Fibroblast of lung (primary cell): ENCODE data around the gene NEK6. TPM values are rescaled to one million over a fixed set of nuclear protein-coding genes. Genes with fewer than 3 reads are reported as not detected.

ENCODE experiments used
- DNase-seq, 2 donors: peaks; one replicate each; pipeline versions ENCODE4 v3.0.0 to v3.0.0-alpha.2; 2010; ENCODE audit warnings: low read depth in 2 of 2
- H2AFZ ChIP-seq: 2 replicates; pipeline ENCODE4 v1.5.1; 2012; ENCODE audit warnings: low read length, control low read depth, inconsistent platforms
- H3K27ac ChIP-seq: 2 replicates; pipeline ENCODE4 v1.5.1; 2011; ENCODE audit warnings: low read length, control low read depth; ENCODE audit not compliant: insufficient read depth
- H3K27me3 ChIP-seq: 2 replicates; pipeline ENCODE4 v1.5.1; 2011; ENCODE audit warnings: mild to moderate bottlenecking, low read length; ENCODE audit not compliant: control insufficient read depth, insufficient read depth
- H3K36me3 ChIP-seq: 2 replicates; pipeline ENCODE4 v1.5.1; 2011; ENCODE audit warnings: low read length; ENCODE audit not compliant: control insufficient read depth, insufficient read depth
- H3K4me1 ChIP-seq: 2 replicates; pipeline ENCODE4 v1.5.1; 2011; ENCODE audit warnings: low read length; ENCODE audit not compliant: control insufficient read depth, insufficient read depth; ENCODE audit errors: extremely low read depth
- H3K4me2 ChIP-seq: 2 replicates; pipeline ENCODE4 v1.5.1; 2011; ENCODE audit warnings: low read length, control low read depth; ENCODE audit not compliant: insufficient read depth; ENCODE audit errors: extremely low read depth
- H3K4me3 ChIP-seq, 4 experiments: fragments of 200-600 bp in 1 of 4; sonication (generic) in 1 of 4; replicated peaks in 1 of 4; 2 replicates each; pipeline ENCODE4 v1.5.1; 2011 to 2016; ENCODE audit warnings: low read length in 4 of 4, low read depth in 3 of 4, mild to moderate bottlenecking in 3 of 4, control low read depth in 2 of 4, inconsistent platforms in 1 of 4, mixed read lengths in 1 of 4; ENCODE audit not compliant: insufficient read depth in 1 of 4; ENCODE audit errors: control extremely low read depth in 1 of 4
- H3K79me2 ChIP-seq: 2 replicates; pipeline ENCODE4 v1.5.1; 2012; ENCODE audit warnings: mild to moderate bottlenecking, low read length, inconsistent platforms; ENCODE audit not compliant: control insufficient read depth, insufficient read depth
- H3K9ac ChIP-seq: 2 replicates; pipeline ENCODE4 v1.5.1; 2011; ENCODE audit warnings: mild to moderate bottlenecking, low read length, control low read depth; ENCODE audit not compliant: insufficient read depth
- H3K9me3 ChIP-seq: 2 replicates; pipeline ENCODE4 v1.5.1; 2012; ENCODE audit warnings: low read depth, low read length; ENCODE audit not compliant: control insufficient read depth, insufficient read depth
- H4K20me1 ChIP-seq: 2 replicates; pipeline ENCODE4 v1.5.1; 2011; ENCODE audit warnings: low read length; ENCODE audit not compliant: control insufficient read depth, insufficient read depth; ENCODE audit errors: extremely low read depth
- EZH2 ChIP-seq: IDR thresholded peaks from 2 replicates; pipeline ENCODE4 v1.5.1; 2012; ENCODE audit warnings: low read length, control low read depth, mild to moderate bottlenecking; ENCODE audit errors: missing control alignments
- polyA plus RNA-seq, 2 donors: library from polyadenylated mRNA; depleted of rRNA in 1 of 2; stranded (reverse) in 1 of 2; unstranded in 1 of 2; fragments of >200 nt; gene quantifications; 2 replicates each; pipeline ENCODE4 v1.2.1, GENCODE V29; 2011 to 2012; ENCODE audit warnings: missing spikeins in 1 of 2
- total RNA-seq: library from RNA; depleted of rRNA; stranded (reverse); fragments of >200 nt; gene quantifications from 2 replicates; pipeline ENCODE4 v1.2.1, GENCODE V29; 2014
- TF ChIP-seq, protein P1 (sequence below), 2 donors: IDR thresholded peaks in 1 of 2; conservative IDR thresholded peaks in 1 of 2; 1 replicate in 1 of 2; 2 replicates in 1 of 2; pipeline ENCODE4 v1.5.1; 2011 to 2012; ENCODE audit warnings: low read length in 2 of 2, control low read depth in 1 of 2, inconsistent platforms in 1 of 2, low read depth in 1 of 2, mild to moderate bottlenecking in 1 of 2

Gene NEK6
- total and polyA plus RNA-seq, 2 donors (not counting 1 experiment from before 2014, with no cell fraction given): 71.2 to 71.4 TPM

DNA sequence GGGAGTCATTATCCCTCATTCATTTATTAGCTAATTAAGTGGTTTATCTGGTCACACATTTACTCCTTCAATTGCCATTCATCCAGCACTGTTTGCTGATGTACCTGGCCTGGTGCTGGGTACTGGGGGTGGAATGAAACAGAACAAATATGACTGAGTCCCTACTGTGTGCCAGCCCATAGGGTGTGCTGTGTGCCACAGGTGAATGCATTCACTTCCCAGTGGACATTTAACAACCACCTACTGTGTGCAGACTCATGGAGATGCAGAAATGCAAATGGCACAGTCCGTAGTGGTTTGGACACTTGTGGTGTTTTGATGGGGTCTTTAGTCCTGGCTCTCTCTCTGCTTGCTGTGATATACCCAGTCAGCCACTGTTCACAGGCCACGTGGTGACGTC is 10.5 kb downstream of the NEK6 start:
- no peak overlapping the region for H2AFZ ChIP-seq
- no peak overlapping the region for H3K27ac ChIP-seq
- no peak overlapping the region for H3K4me3 ChIP-seq
- peaks cover 97% of the 10 kb centered on the region for H3K79me2 ChIP-seq
- H3K36me3 ChIP-seq: peaks cover 22% of the 10 kb centered on the region
- no peak overlapping the region for H3K9ac ChIP-seq
- no peak for DNase-seq
- no peak overlapping the region for H3K4me2 ChIP-seq
- H3K4me1 ChIP-seq: peaks cover 8% of the 10 kb centered on the region
- TF ChIP-seq, protein P1, sequence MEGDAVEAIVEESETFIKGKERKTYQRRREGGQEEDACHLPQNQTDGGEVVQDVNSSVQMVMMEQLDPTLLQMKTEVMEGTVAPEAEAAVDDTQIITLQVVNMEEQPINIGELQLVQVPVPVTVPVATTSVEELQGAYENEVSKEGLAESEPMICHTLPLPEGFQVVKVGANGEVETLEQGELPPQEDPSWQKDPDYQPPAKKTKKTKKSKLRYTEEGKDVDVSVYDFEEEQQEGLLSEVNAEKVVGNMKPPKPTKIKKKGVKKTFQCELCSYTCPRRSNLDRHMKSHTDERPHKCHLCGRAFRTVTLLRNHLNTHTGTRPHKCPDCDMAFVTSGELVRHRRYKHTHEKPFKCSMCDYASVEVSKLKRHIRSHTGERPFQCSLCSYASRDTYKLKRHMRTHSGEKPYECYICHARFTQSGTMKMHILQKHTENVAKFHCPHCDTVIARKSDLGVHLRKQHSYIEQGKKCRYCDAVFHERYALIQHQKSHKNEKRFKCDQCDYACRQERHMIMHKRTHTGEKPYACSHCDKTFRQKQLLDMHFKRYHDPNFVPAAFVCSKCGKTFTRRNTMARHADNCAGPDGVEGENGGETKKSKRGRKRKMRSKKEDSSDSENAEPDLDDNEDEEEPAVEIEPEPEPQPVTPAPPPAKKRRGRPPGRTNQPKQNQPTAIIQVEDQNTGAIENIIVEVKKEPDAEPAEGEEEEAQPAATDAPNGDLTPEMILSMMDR (conservative IDR thresholded peaks at IDR 0.05 in 1 of 2, IDR thresholded peaks at IDR 0.05 in 1 of 2; ENCODE audit: low read depth in 1 of 2, low read length in 2 of 2): no peak
- no peak for TF ChIP-seq EZH2
- no peaks in the 10 kb centered on the region for H3K27me3 ChIP-seq
- H3K9me3 ChIP-seq: no peaks in the 10 kb centered on the region
- H4K20me1 ChIP-seq: no peaks in the 10 kb centered on the region

DNA sequence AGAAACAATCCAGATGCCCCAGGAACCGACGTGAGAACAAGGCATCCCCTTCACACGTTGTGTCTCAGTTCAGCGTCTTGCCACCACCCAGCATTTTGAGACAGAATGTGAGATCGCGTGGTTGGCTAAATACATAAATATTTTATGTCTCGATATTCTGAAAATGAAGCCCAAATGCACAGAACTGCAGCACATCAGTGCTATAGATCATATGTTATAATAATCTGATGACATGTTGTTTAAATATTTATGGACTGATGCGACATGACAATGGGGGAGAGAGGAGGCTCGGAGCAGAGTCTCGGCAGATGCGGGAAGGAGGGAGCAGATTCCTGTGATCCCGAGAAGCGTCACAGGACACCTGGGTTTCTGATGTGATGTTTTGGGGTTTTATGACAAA is 10.9 kb downstream of the NEK6 start:
- Histone ChIP-seq H3K36me3 (peaks cover 18% of the 10 kb centered on the region), H3K4me3 (no peak overlapping the region), H3K4me1 (peaks cover 8% of the 10 kb centered on the region), H3K9ac (no peak overlapping the region), H3K4me2 (no peak overlapping the region), H4K20me1 (no peaks in the 10 kb centered on the region), H3K9me3 (no peaks in the 10 kb centered on the region), H3K27me3 (no peaks in the 10 kb centered on the region), H3K79me2 (peaks cover 97% of the 10 kb centered on the region), H3K27ac (no peak overlapping the region), H2AFZ (no peak overlapping the region)
- no peak for TF ChIP-seq EZH2
- no peak for DNase-seq

DNA sequence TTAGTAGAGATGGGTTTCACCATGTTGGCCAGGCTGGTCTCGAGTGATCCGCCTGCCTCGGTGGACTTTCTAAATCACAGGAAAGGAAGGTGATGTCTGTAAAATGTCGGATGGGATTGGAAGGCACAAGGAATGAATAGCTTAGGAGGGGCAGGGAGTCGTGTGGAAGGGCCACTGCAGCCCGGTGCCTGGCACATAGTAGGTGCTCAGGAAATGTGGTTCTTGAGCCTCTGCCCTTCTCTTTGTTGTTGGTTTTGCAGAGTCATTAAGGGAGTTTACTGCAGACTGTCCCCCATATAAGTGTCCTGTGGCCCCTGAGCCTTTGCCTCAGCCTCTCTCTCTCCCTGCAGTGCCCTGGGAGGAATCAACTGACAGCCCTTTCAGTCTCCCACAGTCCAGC is 11.8 kb downstream of the NEK6 start:
- Histone ChIP-seq H3K27me3 (no peaks in the 10 kb centered on the region), H3K4me1 (peaks cover 8% of the 10 kb centered on the region), H3K79me2 (peaks cover 97% of the 10 kb centered on the region), H3K9ac (no peak overlapping the region), H3K4me3 (no peak overlapping the region), H3K9me3 (no peaks in the 10 kb centered on the region), H3K27ac (no peak overlapping the region), H3K4me2 (no peak overlapping the region), H4K20me1 (no peaks in the 10 kb centered on the region), H2AFZ (no peak overlapping the region), H3K36me3 (peaks cover 16% of the 10 kb centered on the region)
- no peak for TF ChIP-seq EZH2
- TF ChIP-seq, protein P1 (conservative IDR thresholded peaks at IDR 0.05 in 1 of 2, IDR thresholded peaks at IDR 0.05 in 1 of 2; ENCODE audit: low read depth in 1 of 2, low read length in 2 of 2): no peak
- DNase-seq: no peak
